Gastrocnemius medialis (tissue), 4 donors: ENCODE data around the gene C1orf116.

ENCODE experiments used
- CTCF ChIP-seq, 5 experiments: fragments of 450-650 bp in 3 of 5; fragments of 200-600 bp in 2 of 5; sonication (generic) in 2 of 5; IDR thresholded peaks in 4 of 5; conservative IDR thresholded peaks in 1 of 5; 1 replicate in 4 of 5; 2 replicates in 1 of 5; pipeline ENCODE4 v1.5.1; 2016 to 2019; ENCODE audit warnings: antibody characterized with exemption in 5 of 5, mild to moderate bottlenecking in 3 of 5, moderate library complexity in 3 of 5
- POLR2A ChIP-seq, 2 donors: fragments of 450-650 bp; IDR thresholded peaks; one replicate each; pipeline ENCODE4 v1.6.1; 2017; ENCODE audit warnings: antibody characterized with exemption in 2 of 2, mild to moderate bottlenecking in 2 of 2, moderate library complexity in 2 of 2

DNA sequence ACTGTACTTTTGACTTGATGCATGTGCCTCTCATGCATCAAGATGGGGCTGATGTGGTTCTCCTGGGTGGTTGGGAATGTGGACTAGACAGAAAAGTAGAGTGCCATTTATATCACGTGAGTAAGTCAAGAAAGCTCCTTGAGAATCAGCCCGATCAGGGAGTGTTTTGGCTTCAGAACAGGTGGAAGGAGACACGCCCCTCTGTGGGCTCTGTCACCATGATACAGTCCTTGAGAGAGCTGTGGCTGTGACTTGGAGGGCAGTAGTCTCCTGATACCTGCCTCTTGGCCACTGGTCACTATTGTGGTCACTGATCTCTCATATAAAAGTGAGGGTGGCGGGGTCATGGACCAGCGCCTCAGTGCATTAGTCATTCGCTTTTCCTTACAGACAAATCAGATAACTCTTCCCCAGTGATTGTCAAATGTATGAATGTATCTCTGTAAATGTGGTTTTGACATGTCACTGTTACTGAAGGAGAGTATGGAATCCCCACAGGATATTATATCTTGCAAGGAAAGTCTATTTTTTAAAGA is 47.2 kb upstream of the C1orf116 start:
- TF ChIP-seq CTCF (IDR thresholded peaks at IDR 0.05 in 4 of 5, conservative IDR thresholded peaks at IDR 0.05 in 1 of 5) (no peak), POLR2A (IDR thresholded peaks at IDR 0.05) (no peak)
